HEK293 (cell line): Measurements from ENCODE around the gene FOXP4.

Experiments used
- ATF2 ChIP-seq: fragments of 450-650 bp; formaldehyde crosslinking; IDR thresholded peaks from 2 replicates; pipeline ENCODE4 v1.5.1; 2016; ENCODE audit warnings: missing biosample characterization, missing genetic modification characterization, low read depth
- EGR2 ChIP-seq: fragments of 450-650 bp; formaldehyde crosslinking; IDR thresholded peaks from 2 replicates; pipeline ENCODE4 v1.5.1; 2016; ENCODE audit warnings: low read depth, missing biosample characterization, missing genetic modification characterization
- GLIS1 ChIP-seq: fragments of 450-650 bp; formaldehyde crosslinking; IDR thresholded peaks from 2 replicates; pipeline ENCODE4 v1.5.1; 2016; ENCODE audit warnings: missing biosample characterization, missing genetic modification characterization
- IKZF3 ChIP-seq: fragments of 450-650 bp; IDR thresholded peaks from 2 replicates; pipeline ENCODE4 v1.5.0; 2018; ENCODE audit warnings: missing biosample characterization, mild to moderate bottlenecking, missing genetic modification characterization, moderate library complexity
- KLF1 ChIP-seq: fragments of 450-650 bp; formaldehyde crosslinking; IDR thresholded peaks from 2 replicates; pipeline ENCODE4 v1.5.1; 2016; ENCODE audit warnings: missing biosample characterization, missing genetic modification characterization
- KLF10 ChIP-seq: fragments of 450-650 bp; IDR thresholded peaks from 2 replicates; pipeline ENCODE4 v1.5.1; 2018; ENCODE audit warnings: missing biosample characterization, mild to moderate bottlenecking, missing genetic modification characterization
- MZF1 ChIP-seq: fragments of 450-650 bp; formaldehyde crosslinking; IDR thresholded peaks from 2 replicates; pipeline ENCODE4 v1.5.1; 2017; ENCODE audit warnings: missing biosample characterization, missing genetic modification characterization, borderline replicate concordance
- PRDM10 ChIP-seq: fragments of 450-650 bp; formaldehyde crosslinking; IDR thresholded peaks from 2 replicates; pipeline ENCODE4 v1.5.1; 2016; ENCODE audit warnings: missing biosample characterization, missing genetic modification characterization
- SCRT2 ChIP-seq: fragments of 450-650 bp; formaldehyde crosslinking; IDR thresholded peaks from 2 replicates; pipeline ENCODE4 v1.5.1; 2016; ENCODE audit warnings: missing biosample characterization, missing genetic modification characterization
- ZBTB10 ChIP-seq: fragments of 450-650 bp; formaldehyde crosslinking; IDR thresholded peaks from 2 replicates; pipeline ENCODE4 v1.5.1; 2016; ENCODE audit warnings: missing biosample characterization, missing genetic modification characterization
- ZBTB48 ChIP-seq: fragments of 450-650 bp; formaldehyde crosslinking; IDR thresholded peaks from 2 replicates; pipeline ENCODE4 v1.5.1; 2016; ENCODE audit warnings: missing biosample characterization, missing genetic modification characterization
- ZEB2 ChIP-seq: fragments of 450-650 bp; formaldehyde crosslinking; IDR thresholded peaks from 2 replicates; pipeline ENCODE4 v1.5.1; 2016; ENCODE audit warnings: missing biosample characterization, missing genetic modification characterization
- ZFP41 ChIP-seq: fragments of 450-650 bp; formaldehyde crosslinking; IDR thresholded peaks from 2 replicates; pipeline ENCODE4 v1.5.1; 2016; ENCODE audit warnings: missing biosample characterization, missing genetic modification characterization, borderline replicate concordance
- ZIC2 ChIP-seq: fragments of 450-650 bp; formaldehyde crosslinking; IDR thresholded peaks from 2 replicates; pipeline ENCODE4 v1.5.1; 2016; ENCODE audit warnings: missing biosample characterization, missing genetic modification characterization
- ZNF148 ChIP-seq: fragments of 450-650 bp; formaldehyde crosslinking; IDR thresholded peaks from 2 replicates; pipeline ENCODE4 v1.5.0; 2017; ENCODE audit warnings: missing biosample characterization, missing genetic modification characterization, borderline replicate concordance
- ZNF175 ChIP-seq: fragments of 450-650 bp; formaldehyde crosslinking; IDR thresholded peaks from 2 replicates; pipeline ENCODE4 v1.5.1; 2016; ENCODE audit warnings: missing biosample characterization, missing genetic modification characterization
- ZNF362 ChIP-seq: fragments of 450-650 bp; formaldehyde crosslinking; IDR thresholded peaks from 2 replicates; pipeline ENCODE4 v1.5.1; 2016; ENCODE audit warnings: missing biosample characterization, missing genetic modification characterization
- ZNF404 ChIP-seq: fragments of 450-650 bp; formaldehyde crosslinking; IDR thresholded peaks from 2 replicates; pipeline ENCODE4 v1.5.1; 2017; ENCODE audit warnings: missing biosample characterization, missing genetic modification characterization
- ZNF518A ChIP-seq: fragments of 450-650 bp; formaldehyde crosslinking; conservative IDR thresholded peaks from 2 replicates; pipeline ENCODE4 v1.5.1; 2016; ENCODE audit warnings: low read depth, missing biosample characterization, missing genetic modification characterization
- ZNF768 ChIP-seq: fragments of 450-650 bp; formaldehyde crosslinking; IDR thresholded peaks from 2 replicates; pipeline ENCODE4 v1.5.1; 2018; ENCODE audit warnings: missing biosample characterization, mild to moderate bottlenecking, missing genetic modification characterization
- ZSCAN30 ChIP-seq: fragments of 450-650 bp; IDR thresholded peaks from 2 replicates; pipeline ENCODE4 v1.5.1; 2018; ENCODE audit warnings: missing biosample characterization, mild to moderate bottlenecking, missing genetic modification characterization, moderate library complexity

FOXP4 gene

GRCh38 chr6:41546866-41547798 is 951 bp downstream of the FOXP4 start (continued):
- TF ChIP-seq ZNF362 (tag by site-specific recombination) (no peak), ATF2 (no peak), ZIC2 (tag by site-specific recombination) (peak; percentile 44; the same call in 1 of the 2 replicates), ZFP41 (tag by site-specific recombination) (no peak), MZF1 (tag by site-specific recombination) (no peak), ZNF768 (tag by site-specific recombination) (no peak), ZEB2 (tag by site-specific recombination) (peak; percentile 27; the same call in 1 of the 2 replicates), KLF1 (tag by site-specific recombination) (no peak), IKZF3 (tag by site-specific recombination) (no peak), ZNF404 (no peak), EGR2 (tag by site-specific recombination) (0 out of 2 replicates have a peak, but pooled peaks have one; percentile 15), KLF10 (no peak), SCRT2 (tag by site-specific recombination) (no peak), GLIS1 (tag by site-specific recombination) (no peak), ZBTB10 (tag by site-specific recombination) (peak; percentile 33; the same call in 1 of the 2 replicates), ZNF175 (tag by site-specific recombination) (no peak), ZBTB48 (tag by site-specific recombination) (0 out of 2 replicates have a peak, but pooled peaks have one; percentile 55), ZSCAN30 (tag by site-specific recombination) (no peak), PRDM10 (tag by site-specific recombination) (peak; percentile 66), ZNF148 (no peak), ZNF518A (tag by site-specific recombination) (no peak)
